ENCODE results near the gene CD82. TPM values are rescaled to one million over a fixed set of nuclear protein-coding genes. Genes with fewer than 3 reads are reported as not detected.

Gene CD82
- total and polyA plus RNA-seq, 7 experiments from 2014 or later: 36.4 to 319 (median 57.2) TPM

DNA sequence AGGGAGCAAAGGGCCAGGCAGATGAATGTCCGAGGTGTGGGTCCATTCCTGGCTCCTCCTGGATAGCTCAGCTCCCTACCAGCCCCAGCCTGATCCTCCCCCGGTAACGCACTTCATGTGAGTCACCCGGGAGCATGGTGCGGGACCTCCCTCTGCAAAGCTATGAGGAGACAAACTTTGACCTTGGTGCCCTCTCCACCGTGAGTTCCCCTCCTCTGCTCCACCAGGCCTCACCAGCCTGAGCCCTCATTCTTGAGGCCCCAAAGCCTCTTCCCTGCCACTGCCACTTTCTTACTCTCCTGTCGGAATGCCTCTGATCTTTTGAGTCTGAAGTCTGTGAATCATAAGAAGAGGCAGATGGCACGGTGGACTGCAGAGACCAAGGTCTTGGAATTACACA is 37.4 kb upstream of the CD82 start:
- Mint-ChIP-seq H3K27ac (peak overlapping the region in 1 of 9 donors; percentile 46), H3K9me3 (no peaks in the 10 kb centered on the region), H3K36me3 (peaks cover 0 to 4% (median 0%) of the 10 kb centered on the region in 5 donors), H3K4me3 (no peak overlapping the region), H3K27me3 (peaks cover 0 to 10% (median 0%) of the 10 kb centered on the region in 5 donors), H3K4me1 (peaks cover 0 to 37% (median 10%) of the 10 kb centered on the region in 7 donors)
- no peak overlapping the region for H3K4me3 ChIP-seq (ENCODE audit: low read length)
- H3K9me3 ChIP-seq (ENCODE audit: control insufficient read depth in 2 of 3, low read length in 3 of 3): no peaks in the 10 kb centered on the region
- H3K27ac ChIP-seq (ENCODE audit: low read depth, low read length): no peak overlapping the region
- intact Hi-C loops (cut with micrococcal nuclease): no loop called here
- no peaks in the 10 kb centered on the region for H3K4me1 ChIP-seq (ENCODE audit: control insufficient read depth in 2 of 2, insufficient read depth in 2 of 2, low read length in 2 of 2)
- ChIA-PET CTCF (interaction anchor here (1.0 kb wide), 1 partner anchor 28 kb away, joined by 7 read pairs; no protein-coding TSS in a partner anchor), POLR2A (no interaction called here)
- no peaks in the 10 kb centered on the region for H3K36me3 ChIP-seq (ENCODE audit: control insufficient read depth in 2 of 3, insufficient read depth in 3 of 3, low read length in 3 of 3)
- no peaks in the 10 kb centered on the region for H3K27me3 ChIP-seq (ENCODE audit: control insufficient read depth in 2 of 2, insufficient read depth in 2 of 2, low read length in 2 of 2)
- ATAC-seq (no peak), DNase-seq (no peak)

DNA sequence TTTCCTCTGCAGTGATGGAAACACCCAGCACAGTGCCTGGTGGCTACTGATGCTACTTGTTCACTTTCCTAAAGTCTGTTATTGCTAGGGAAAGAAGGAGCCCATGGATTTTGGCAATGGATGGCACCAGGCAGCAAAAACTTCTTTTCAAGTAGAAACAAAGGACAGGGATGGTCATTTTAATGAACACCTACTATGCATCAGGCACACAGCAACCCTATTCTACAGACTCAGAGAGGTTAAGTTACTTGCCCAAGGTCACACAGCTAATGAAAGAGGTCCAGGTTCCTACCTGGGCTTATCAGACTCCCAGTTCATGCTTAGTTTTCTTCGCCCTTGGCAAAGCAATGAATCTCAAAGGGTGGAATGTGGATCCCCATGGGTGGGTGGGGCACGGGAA is 36.9 kb upstream of the CD82 start:
- no peaks in the 10 kb centered on the region for H3K4me1 ChIP-seq (ENCODE audit: control insufficient read depth in 2 of 2, insufficient read depth in 2 of 2, low read length in 2 of 2)
- intact Hi-C loops (cut with micrococcal nuclease): no loop called here
- H3K27me3 Mint-ChIP-seq: peaks cover 0 to 8% (median 0%) of the 10 kb centered on the region in 5 donors
- peaks cover 0 to 4% (median 0%) of the 10 kb centered on the region in 5 donors for H3K36me3 Mint-ChIP-seq
- no peaks in the 10 kb centered on the region for H3K27me3 ChIP-seq (ENCODE audit: control insufficient read depth in 2 of 2, insufficient read depth in 2 of 2, low read length in 2 of 2)
- ChIA-PET CTCF (interaction anchor here (1.0 kb wide), 1 partner anchor 28 kb away, joined by 7 read pairs; no protein-coding TSS in a partner anchor), POLR2A (no interaction called here)
- H3K4me1 Mint-ChIP-seq: peaks cover 0 to 36% (median 8%) of the 10 kb centered on the region in 7 donors
- no peak overlapping the region for H3K4me3 Mint-ChIP-seq
- DNase-seq (no peak), ATAC-seq (no peak)
- H3K9me3 Mint-ChIP-seq: no peaks in the 10 kb centered on the region
- no peak overlapping the region for H3K4me3 ChIP-seq (ENCODE audit: low read length)
- no peaks in the 10 kb centered on the region for H3K36me3 ChIP-seq (ENCODE audit: control insufficient read depth in 2 of 3, insufficient read depth in 3 of 3, low read length in 3 of 3)
- H3K27ac Mint-ChIP-seq: no peak overlapping the region
- no peak overlapping the region for H3K27ac ChIP-seq (ENCODE audit: low read depth, low read length)
- no peaks in the 10 kb centered on the region for H3K9me3 ChIP-seq (ENCODE audit: control insufficient read depth in 2 of 3, low read length in 3 of 3)

GRCh38 chr11:44529895-44530412 is 35.5 kb upstream of the CD82 start:
- no peak for ATAC-seq
- Histone ChIP-seq H3K4me1 (ENCODE audit: control insufficient read depth in 2 of 2, insufficient read depth in 2 of 2, low read length in 2 of 2) (no peaks in the 10 kb centered on the region), H3K27me3 (ENCODE audit: control insufficient read depth in 2 of 2, insufficient read depth in 2 of 2, low read length in 2 of 2) (no peaks in the 10 kb centered on the region), H3K36me3 (ENCODE audit: control insufficient read depth in 2 of 3, insufficient read depth in 3 of 3, low read length in 3 of 3) (no peaks in the 10 kb centered on the region), H3K4me3 (ENCODE audit: low read length) (no peak overlapping the region), H3K27ac (ENCODE audit: low read depth, low read length) (no peak overlapping the region), H3K9me3 (ENCODE audit: control insufficient read depth in 2 of 3, low read length in 3 of 3) (no peaks in the 10 kb centered on the region)
- H3K9me3 Mint-ChIP-seq: no peaks in the 10 kb centered on the region
- CTCF ChIA-PET: no interaction called here
- no peak for DNase-seq
- intact Hi-C loops (cut with micrococcal nuclease): loop anchor here in 1 of 2 donors (2.0 kb wide), 1 partner anchor 35 kb away; the partner anchor contains the start of gene CD82
- POLR2A ChIA-PET: no interaction called here
- peaks cover 0 to 12% (median under 1%) of the 10 kb centered on the region in 5 donors for H3K27me3 Mint-ChIP-seq
- H3K4me1 Mint-ChIP-seq: peaks cover 0 to 33% (median 8%) of the 10 kb centered on the region in 7 donors
- H3K27ac Mint-ChIP-seq: peak overlapping the region in 1 of 9 donors; percentile 92
- H3K36me3 Mint-ChIP-seq: peaks cover 0 to 4% (median 0%) of the 10 kb centered on the region in 5 donors
- H3K4me3 Mint-ChIP-seq: peak overlapping the region in 1 of 10 donors; percentile 78

DNA sequence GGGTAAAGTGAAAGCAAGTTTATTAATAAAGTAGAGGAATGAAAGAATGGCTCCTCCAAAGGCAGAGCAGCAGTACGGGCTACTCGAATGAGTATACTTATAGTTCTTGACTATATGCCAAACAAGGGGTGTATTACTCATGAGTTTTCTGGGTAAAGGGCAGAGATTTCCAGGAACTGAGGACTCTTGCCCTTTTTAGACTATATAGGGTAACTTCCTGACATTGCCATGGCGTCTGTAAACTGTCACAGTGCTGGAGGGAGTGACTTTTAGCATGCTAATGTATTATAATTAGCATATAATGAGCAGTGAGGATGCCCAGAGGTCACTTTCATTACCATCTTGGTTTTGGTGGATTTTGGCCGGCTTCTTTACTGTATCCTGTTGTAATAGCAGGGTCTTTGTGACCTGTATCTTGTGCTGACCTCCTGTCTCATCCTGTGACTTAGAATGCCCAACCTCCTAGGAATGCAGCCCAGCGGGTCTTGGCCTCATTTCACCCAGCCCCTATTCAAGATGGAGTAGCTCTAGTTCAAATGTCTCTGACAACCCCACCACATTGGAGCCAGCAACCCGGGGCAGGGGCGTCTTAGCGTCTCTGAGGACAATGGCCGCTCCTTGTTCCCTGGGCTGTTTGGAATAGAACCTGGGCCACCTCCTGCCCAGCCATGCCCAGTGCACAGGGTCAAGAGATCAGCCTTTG is 34.9 kb upstream of the CD82 start:
- Histone ChIP-seq H3K36me3 (ENCODE audit: control insufficient read depth in 2 of 3, insufficient read depth in 3 of 3, low read length in 3 of 3) (no peaks in the 10 kb centered on the region), H3K27me3 (ENCODE audit: control insufficient read depth in 2 of 2, insufficient read depth in 2 of 2, low read length in 2 of 2) (no peaks in the 10 kb centered on the region), H3K4me1 (ENCODE audit: control insufficient read depth in 2 of 2, insufficient read depth in 2 of 2, low read length in 2 of 2) (no peaks in the 10 kb centered on the region), H3K27ac (ENCODE audit: low read depth, low read length) (no peak overlapping the region), H3K9me3 (ENCODE audit: control insufficient read depth in 2 of 3, low read length in 3 of 3) (no peaks in the 10 kb centered on the region), H3K4me3 (ENCODE audit: low read length) (no peak overlapping the region)
- intact Hi-C loops (cut with micrococcal nuclease): loop anchor here in 1 of 2 donors (2.0 kb wide), 1 partner anchor 34 kb away; the partner anchor contains the start of gene CD82
- peaks cover 0 to 11% (median 3%) of the 10 kb centered on the region in 5 donors for H3K27me3 Mint-ChIP-seq
- peaks cover 0 to 4% (median 0%) of the 10 kb centered on the region in 5 donors for H3K36me3 Mint-ChIP-seq
- DNase-seq (no peak), ATAC-seq (no peak)
- H3K4me3 Mint-ChIP-seq: peak overlapping the region in 1 of 10 donors; percentile 78
- H3K4me1 Mint-ChIP-seq: peaks cover 0 to 33% (median 8%) of the 10 kb centered on the region in 7 donors
- H3K9me3 Mint-ChIP-seq: no peaks in the 10 kb centered on the region
- CTCF ChIA-PET: no interaction called here
- POLR2A ChIA-PET: no interaction called here
- peak overlapping the region in 1 of 9 donors; percentile 92 for H3K27ac Mint-ChIP-seq

GRCh38 chr11:44531116-44531504 is 34.4 kb upstream of the CD82 start:
- no peak for DNase-seq
- ChIA-PET POLR2A (no interaction called here), CTCF (no interaction called here)
- Mint-ChIP-seq H3K4me1 (peaks cover 0 to 33% (median 8%) of the 10 kb centered on the region in 7 donors), H3K27ac (peak overlapping the region in 1 of 9 donors; percentile 84), H3K9me3 (no peaks in the 10 kb centered on the region), H3K4me3 (no peak overlapping the region), H3K36me3 (peaks cover 0 to 4% (median 0%) of the 10 kb centered on the region in 5 donors), H3K27me3 (peaks cover 0 to 8% (median 3%) of the 10 kb centered on the region in 5 donors)
- Histone ChIP-seq H3K4me3 (ENCODE audit: low read length) (no peak overlapping the region), H3K36me3 (ENCODE audit: control insufficient read depth in 2 of 3, insufficient read depth in 3 of 3, low read length in 3 of 3) (no peaks in the 10 kb centered on the region), H3K9me3 (ENCODE audit: control insufficient read depth in 2 of 3, low read length in 3 of 3) (no peaks in the 10 kb centered on the region), H3K27me3 (ENCODE audit: control insufficient read depth in 2 of 2, insufficient read depth in 2 of 2, low read length in 2 of 2) (no peaks in the 10 kb centered on the region), H3K27ac (ENCODE audit: low read depth, low read length) (no peak overlapping the region), H3K4me1 (ENCODE audit: control insufficient read depth in 2 of 2, insufficient read depth in 2 of 2, low read length in 2 of 2) (no peaks in the 10 kb centered on the region)
- no peak for ATAC-seq
- intact Hi-C loops (cut with micrococcal nuclease): loop anchor here in 1 of 2 donors (2.0 kb wide), 1 partner anchor 34 kb away; the partner anchor contains the start of gene CD82

DNA sequence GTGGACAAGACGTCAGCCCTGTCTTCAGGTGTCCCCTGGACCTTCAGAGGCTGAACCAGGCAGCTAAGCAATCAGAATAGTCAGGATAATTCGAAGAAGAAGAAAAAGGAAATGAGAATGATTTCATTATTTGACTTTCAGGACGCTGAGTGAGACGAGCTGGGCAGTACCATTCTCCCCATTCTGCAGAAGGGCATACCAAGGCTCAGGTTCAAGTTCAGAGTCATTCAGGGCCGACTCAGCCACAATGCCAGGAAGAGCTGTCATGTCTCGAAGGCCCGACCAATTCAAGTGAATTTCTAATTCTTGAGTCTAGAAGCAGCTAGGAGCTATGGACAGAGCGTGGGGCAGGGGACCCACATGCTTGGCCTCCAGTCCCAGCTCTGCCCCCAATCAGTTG is 33.8 kb upstream of the CD82 start:
- Mint-ChIP-seq H3K36me3 (peaks cover 0 to 4% (median 0%) of the 10 kb centered on the region in 5 donors), H3K27ac (peak overlapping the region in 1 of 9 donors; percentile 67), H3K4me3 (no peak overlapping the region), H3K27me3 (peaks cover 0 to 8% (median 3%) of the 10 kb centered on the region in 5 donors), H3K9me3 (no peaks in the 10 kb centered on the region), H3K4me1 (peaks cover 0 to 33% (median 8%) of the 10 kb centered on the region in 7 donors)
- CTCF ChIA-PET: no interaction called here
- Histone ChIP-seq H3K27me3 (ENCODE audit: control insufficient read depth in 2 of 2, insufficient read depth in 2 of 2, low read length in 2 of 2) (no peaks in the 10 kb centered on the region), H3K9me3 (ENCODE audit: control insufficient read depth in 2 of 3, low read length in 3 of 3) (no peaks in the 10 kb centered on the region), H3K4me3 (ENCODE audit: low read length) (no peak overlapping the region), H3K4me1 (ENCODE audit: control insufficient read depth in 2 of 2, insufficient read depth in 2 of 2, low read length in 2 of 2) (no peaks in the 10 kb centered on the region), H3K27ac (ENCODE audit: low read depth, low read length) (no peak overlapping the region), H3K36me3 (ENCODE audit: control insufficient read depth in 2 of 3, insufficient read depth in 3 of 3, low read length in 3 of 3) (no peaks in the 10 kb centered on the region)
- DNase-seq (no peak), ATAC-seq (no peak)
- intact Hi-C loops (cut with micrococcal nuclease): loop anchor here in 1 of 2 donors (2.0 kb wide), 1 partner anchor 33 kb away; the partner anchor contains the start of gene CD82
- POLR2A ChIA-PET: no interaction called here

Data from naive thymus-derived CD4-positive, alpha-beta T cell (primary cell).